Activated CD4-positive, alpha-beta T cell treated with anti-CD3 and anti-CD28 coated beads, Interleukin-2, amount 50 U/mL, for 48 hours (primary cell): ENCODE results near the gene CCN5.
"Not testable (repeated sequence)": the region's sequence is repeated elsewhere in the genome, so short reads cannot be mapped to it uniquely, and the experiment has no call there.

ENCODE experiments used
- DNase-seq, 2 experiments: peaks; one replicate each; pipeline ENCODE4 v3.0.0-alpha.2; 2020

Gene CCN5

GRCh38 chr20:44695674-44696300, 19.4 kb upstream of the CCN5 start:
- DNase-seq: no peak

- DNase-seq: no peak
These were observed 18.9 kb upstream of the CCN5 start for GRCh38 chr20:44696315-44696714.

DNA sequence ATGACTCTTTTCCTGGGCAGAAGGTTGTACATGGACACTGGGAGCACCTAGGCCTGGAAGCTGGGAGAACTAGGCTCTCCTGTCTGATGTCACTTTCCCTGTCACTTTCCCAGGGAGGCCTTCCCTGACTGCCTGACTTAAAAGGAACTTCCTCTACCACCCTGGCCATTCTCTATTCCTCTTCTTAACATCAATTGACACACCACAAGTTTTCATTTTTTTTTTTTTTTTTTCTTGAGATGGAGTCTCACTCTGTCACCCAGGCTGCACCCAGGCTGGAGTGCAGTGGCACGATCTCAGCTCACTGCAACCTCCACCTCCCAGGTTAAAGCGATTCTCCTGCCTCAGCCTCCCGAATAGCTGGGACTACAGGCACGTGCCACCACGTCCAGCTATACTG, 18.1 kb upstream of the CCN5 start:
- DNase-seq: not testable (repeated sequence)

GRCh38 chr20:44698351-44698750, 16.8 kb upstream of the CCN5 start:
- no peak for DNase-seq

GRCh38 chr20:44700306-44700705, 14.9 kb upstream of the CCN5 start:
- no peak for DNase-seq

- no peak for DNase-seq
These were observed 13.9 kb upstream of the CCN5 start for GRCh38 chr20:44701118-44701857.

GRCh38 chr20:44701858-44702256, 13.3 kb upstream of the CCN5 start:
- no peak for DNase-seq

GRCh38 chr20:44702776-44703175, 12.4 kb upstream of the CCN5 start:
- no peak for DNase-seq

DNA sequence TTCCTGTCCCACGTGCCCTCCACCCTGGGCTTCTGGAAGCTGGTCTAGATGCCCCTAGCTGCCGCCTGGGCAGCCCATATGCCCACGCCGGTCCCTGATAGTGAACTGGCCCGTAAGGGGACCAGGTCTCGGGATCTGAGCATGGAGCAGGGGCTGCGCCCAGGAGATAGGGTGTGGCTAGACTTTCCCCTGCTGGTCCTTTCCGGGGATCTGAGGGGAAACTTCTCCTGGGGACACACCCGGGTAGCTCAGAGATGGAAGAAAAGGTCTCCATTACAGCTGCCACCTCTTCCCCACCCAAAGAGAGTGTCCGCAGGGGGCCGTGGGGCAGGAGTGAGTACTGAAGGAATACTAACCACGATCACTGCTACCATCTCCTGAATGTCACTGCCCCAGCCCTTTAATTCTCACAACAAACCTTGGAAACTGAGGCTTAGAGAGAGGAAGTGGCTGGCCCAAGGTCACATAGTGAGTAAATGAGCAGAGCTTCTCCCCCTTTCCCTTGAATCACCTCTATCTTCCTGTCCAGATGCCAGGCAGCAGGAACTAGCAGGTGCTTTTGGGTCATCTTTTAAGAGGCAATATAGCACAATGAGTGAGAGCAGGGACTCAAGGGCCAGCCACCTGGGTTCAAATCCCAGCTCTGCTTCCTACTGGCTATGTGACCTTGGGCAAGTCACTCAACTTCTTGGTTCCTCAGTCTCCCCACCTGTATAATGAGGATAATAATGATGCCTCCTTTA, 11.8 kb upstream of the CCN5 start:
- no peak for DNase-seq

DNA sequence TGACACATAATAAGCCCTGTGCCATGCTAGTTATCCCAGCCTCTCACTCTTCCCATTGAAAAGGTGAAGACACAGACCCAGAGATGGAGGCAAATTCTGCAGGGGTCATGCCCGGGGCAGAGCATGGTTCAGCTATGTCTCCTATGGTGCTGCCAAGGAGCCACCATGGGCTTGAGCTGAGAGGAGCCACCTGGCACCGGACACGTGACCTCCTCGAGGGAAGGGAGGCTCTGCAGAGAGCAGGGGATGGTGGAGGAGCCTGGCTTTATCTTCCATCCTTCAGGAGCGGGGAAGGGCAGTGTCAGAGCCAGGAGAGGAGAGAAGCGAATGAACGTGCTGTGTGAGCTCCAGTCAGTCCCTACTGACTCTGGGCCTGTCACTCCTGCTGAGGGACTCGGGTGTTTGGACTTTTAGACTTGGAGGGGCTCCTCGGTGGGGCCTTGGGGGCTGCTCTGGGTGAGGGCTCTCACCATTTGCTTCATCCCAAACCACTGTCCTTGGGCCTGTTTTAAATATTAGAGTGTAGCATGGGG, 11.1 kb upstream of the CCN5 start:
- no peak for DNase-seq

- DNase-seq: no peak
These were observed 10.6 kb upstream of the CCN5 start for GRCh38 chr20:44704551-44704971.

DNA sequence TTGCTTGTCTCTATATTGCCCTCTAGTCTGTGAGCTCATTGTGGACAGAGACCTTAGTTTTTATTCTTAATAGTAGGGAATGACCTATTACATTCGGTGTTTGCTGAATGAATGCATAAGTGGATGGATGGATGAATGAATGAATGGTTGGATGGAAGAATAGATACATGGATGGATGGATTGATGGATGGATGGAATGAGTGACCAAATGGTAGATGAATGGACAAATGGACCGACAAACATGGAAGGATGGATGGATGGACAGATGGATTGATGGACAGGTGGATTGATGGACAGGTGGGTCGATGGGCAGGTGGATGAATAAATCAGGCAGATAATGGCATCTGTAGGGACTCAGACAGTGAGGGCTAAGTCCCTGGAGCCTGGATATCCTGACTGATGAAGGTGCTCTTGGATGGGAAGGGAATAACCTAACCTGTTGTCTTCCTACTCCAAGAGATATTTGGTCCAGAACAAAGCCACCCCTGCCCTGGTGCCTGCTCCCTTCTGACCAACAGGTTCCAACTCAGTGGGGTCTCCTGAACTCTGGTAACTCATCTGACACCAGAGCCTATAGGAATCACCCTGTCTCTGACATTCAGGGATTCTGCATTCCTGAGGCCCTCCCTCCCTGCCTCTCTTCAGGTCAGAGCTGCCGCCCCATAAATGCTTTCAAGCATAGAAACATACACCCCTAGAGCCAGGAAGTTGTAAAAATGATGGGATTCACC, 9.6 kb upstream of the CCN5 start:
- no peak for DNase-seq

- no peak for DNase-seq
These were observed 8.7 kb upstream of the CCN5 start for GRCh38 chr20:44706301-44707017.

DNA sequence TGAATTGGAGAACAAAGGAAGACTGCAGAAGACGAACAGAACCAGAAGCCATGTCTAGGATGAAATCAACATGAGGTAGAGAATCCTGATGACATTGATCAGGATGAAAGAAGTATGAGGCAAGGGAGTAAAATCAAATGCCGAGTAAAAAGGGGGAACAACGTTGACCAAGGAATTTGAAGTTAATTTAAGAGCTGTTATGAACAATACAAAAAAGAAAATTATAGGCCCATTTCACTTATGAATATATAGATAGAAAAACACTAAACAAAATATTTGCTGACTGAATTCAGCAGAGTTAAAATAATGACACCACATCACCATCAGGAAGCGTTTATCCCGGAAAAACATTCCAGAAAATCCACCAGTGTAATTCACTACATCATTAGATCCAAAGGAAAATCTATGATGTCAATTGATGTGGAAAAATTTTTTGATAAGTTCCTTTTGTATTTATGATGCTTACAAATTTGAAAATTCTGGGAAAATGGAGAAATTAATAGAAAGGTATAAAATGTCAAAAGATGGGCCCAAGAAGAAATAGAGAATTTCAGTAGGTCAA, 8.1 kb upstream of the CCN5 start:
- no peak for DNase-seq

DNA sequence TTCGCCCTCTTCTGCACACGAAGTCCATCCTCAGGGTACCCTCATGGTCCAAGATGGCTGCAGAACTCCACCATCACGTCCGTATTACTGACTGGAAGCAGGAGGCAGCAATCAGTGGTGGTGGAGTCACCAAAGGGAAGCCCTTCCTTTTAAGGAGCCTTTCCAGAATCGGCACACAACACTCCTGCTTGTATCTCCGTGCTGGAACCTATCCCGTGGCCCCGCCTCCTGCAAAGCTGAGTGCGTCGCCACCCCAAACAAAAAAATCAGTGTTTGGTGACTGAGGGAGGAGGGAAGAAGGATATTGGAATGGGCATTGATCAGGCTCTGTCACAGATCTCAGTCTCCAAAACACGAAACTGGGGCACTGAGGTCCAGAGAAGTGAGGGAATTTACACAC, 5.8 kb upstream of the CCN5 start:
- DNase-seq: no peak

DNA sequence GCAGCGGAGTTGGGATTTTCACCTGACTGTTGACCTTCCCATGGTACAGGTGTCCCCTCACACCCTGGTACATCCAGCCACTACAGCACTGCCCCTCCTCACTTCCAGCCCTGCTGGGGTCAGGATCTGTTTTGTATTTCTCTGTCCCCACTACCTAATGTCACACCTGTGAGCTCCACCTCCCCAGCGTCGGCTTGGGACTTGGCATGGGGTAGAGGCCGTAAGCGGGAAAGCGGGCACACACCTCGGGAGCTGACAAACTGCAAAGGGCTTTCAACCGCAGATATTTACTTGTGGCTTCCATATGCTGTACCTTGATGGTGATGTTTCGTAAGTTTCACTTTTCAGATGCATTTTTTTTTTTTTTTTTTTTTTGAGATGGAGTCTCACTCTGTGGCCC, 5.4 kb upstream of the CCN5 start:
- DNase-seq: no peak

DNA sequence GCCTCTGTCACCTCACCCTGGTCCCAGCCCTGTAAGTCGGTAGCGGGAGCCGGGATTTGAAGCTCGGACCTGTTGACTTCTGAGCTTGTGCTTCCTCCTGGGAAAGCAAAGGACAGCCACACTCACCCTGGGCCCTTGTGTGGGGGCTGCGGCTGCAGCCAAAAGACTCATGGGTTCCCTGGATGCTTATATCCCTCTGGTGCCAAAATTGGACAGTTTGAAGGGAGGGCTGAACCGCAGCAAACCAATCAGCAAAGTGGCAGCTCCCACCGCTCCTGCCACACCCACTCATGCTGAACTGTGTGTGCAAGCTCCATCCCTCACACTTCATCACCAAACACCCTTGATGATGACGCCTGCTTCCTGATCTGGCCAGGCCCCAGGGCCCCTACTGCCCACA, 3.9 kb upstream of the CCN5 start:
- no peak for DNase-seq

GRCh38 chr20:44714102-44714700, 968 bp upstream of the CCN5 start:
- no peak for DNase-seq

- DNase-seq: no peak
These were observed 535 bp downstream of the CCN5 start for GRCh38 chr20:44715499-44716308.

DNA sequence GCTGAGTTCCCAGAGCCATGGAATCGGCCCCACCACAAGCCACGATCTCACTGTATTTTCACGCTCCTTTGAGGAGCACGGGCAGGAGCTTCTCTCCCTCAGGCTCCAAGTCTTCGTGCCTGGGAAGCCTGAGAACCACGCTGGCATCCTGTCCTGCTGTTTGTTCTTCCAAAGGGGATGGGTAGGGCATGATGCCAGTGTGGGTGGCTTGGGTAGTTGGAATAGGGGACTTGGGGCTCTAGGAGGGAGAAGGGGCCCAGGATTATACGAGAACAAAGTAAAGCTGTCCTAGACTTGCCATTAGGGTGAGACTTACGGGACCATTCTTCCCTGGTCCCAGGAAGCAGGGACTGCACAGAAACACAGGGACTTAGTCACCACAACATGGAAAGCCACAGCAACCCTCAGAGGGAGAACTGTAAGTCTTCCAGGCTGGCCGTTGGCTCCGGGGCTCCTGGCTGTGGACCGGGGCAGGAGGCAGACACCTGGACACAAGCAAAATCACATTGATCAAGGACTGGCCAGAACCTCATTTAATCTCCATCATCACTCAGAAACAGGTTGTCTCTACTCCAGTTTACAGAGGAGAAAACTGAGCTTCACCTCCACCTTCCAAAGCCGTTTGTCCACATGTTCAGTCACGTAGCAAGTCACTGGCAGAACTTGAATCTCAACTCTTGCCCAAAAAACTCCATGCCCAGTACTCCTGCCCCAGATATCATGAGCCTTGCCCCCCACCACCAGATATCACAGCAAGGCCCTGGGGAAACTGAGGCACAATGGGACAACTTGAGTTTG, 1.3 kb downstream of the CCN5 start:
- DNase-seq: no peak
